C4-2B (cell line): ENCODE measurements around the gene ARMC9.

Experiments used
- CTCF ChIP-seq: fragments of 450-650 bp; conservative IDR thresholded peaks from 2 replicates; pipeline ENCODE4 v1.5.1; 2017; ENCODE audit warnings: mild to moderate bottlenecking
- ZFX ChIP-seq: fragments of 450-650 bp; IDR thresholded peaks from 2 replicates; pipeline ENCODE4 v1.6.1; 2017

DNA sequence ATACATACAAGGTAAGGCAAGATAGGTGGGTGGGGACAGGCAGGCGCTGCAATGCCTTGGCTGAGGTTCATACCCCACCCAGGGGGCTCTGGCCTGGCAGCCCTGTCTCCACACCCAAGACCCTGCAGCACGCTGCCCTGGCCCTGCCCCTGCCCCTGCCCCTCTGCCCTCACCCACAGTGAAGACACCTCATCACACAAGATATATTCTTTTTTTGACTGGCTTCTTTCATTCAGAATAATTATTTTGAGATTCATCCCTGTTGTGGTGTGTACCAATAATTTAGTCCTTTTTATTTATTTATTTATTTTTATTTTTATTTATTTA is 185.6 kb downstream of the ARMC9 start:
- TF ChIP-seq CTCF (no peak), ZFX (no peak)
